ENCODE data around the gene COL1A2. TPM values are rescaled to one million over a fixed set of nuclear protein-coding genes. Genes with fewer than 3 reads are reported as not detected.
A peak's percentile ranks its signal among the peaks of the same experiment; 100 is the strongest.

Gene COL1A2
- total RNA-seq, 2 donors from 2014 or later, result not detected

GRCh38 chr7:94444813-94445212 lies 50.1 kb downstream of the COL1A2 start:
- peaks cover 3% of the 10 kb centered on the region for H3K27me3 Mint-ChIP-seq
- H3K4me1 Mint-ChIP-seq, result no peaks in the 10 kb centered on the region
- H3K4me3 Mint-ChIP-seq, result no peak overlapping the region
- no peak overlapping the region for H3K27ac Mint-ChIP-seq
- H3K36me3 Mint-ChIP-seq (ENCODE audit: low read depth), result no peaks in the 10 kb centered on the region
- no peak for ATAC-seq (replicated peaks)
- H3K9me3 Mint-ChIP-seq, result no peaks in the 10 kb centered on the region

- no peak for ATAC-seq (replicated peaks)
- Mint-ChIP-seq H3K9me3 (no peaks in the 10 kb centered on the region), H3K27ac (no peak overlapping the region), H3K4me1 (no peaks in the 10 kb centered on the region), H3K4me3 (no peak overlapping the region), H3K27me3 (peaks cover 6% of the 10 kb centered on the region), H3K36me3 (ENCODE audit: low read depth) (no peaks in the 10 kb centered on the region)
Observed at GRCh38 chr7:94445696-94446194, 51.0 kb downstream of the COL1A2 start.

DNA sequence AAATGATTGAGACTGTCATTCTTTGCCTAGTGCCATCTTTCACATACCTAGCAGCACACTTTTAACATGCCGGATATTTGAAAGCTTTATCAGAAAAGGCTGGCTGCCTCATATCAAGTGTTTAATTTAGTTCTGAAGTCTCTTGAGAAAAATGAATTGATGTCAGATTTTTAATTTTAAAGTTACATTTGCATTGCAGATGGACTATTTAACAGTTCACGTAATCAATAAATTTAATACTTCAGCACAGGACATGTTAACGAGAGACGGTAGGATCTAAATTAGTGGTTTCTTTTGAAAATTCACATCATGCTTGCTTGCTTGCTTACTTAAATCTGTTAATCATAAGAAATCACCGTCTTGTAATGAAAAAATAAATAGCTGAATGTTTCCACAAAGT lies 51.6 kb downstream of the COL1A2 start:
- no peak overlapping the region for H3K4me3 Mint-ChIP-seq
- peaks cover 8% of the 10 kb centered on the region for H3K27me3 Mint-ChIP-seq
- no peaks in the 10 kb centered on the region for H3K36me3 Mint-ChIP-seq (ENCODE audit: low read depth)
- no peaks in the 10 kb centered on the region for H3K4me1 Mint-ChIP-seq
- H3K9me3 Mint-ChIP-seq, result no peaks in the 10 kb centered on the region
- no peak for ATAC-seq (replicated peaks)
- no peak overlapping the region for H3K27ac Mint-ChIP-seq

DNA sequence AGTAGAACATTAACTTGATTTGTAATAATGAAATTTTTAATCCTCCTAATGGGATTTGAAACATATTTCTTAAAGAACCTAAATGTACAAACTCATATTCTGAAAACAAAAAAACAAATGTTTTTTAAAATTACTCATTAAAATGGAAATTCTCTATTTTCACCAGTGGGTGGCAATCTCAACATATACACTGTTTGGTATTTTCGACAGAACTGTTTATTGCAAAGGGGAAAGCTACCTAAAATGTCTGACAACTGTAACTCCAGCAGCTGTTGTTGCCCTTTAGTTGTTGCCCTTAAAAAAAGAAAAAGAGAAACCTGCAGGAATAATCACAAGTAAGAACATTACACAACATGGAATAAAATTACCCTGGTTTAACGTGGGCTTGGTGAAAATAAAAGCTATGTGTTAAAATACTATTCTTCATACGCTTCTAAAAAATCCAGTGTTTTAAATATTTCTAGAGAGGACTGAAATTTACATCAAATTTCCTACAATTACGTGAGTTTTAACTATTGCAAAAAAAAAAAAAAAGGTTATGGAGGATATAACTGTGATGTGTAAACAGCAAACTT lies 54.5 kb downstream of the COL1A2 start:
- Mint-ChIP-seq H3K36me3 (ENCODE audit: low read depth) (no peaks in the 10 kb centered on the region), H3K4me3 (no peak overlapping the region), H3K9me3 (no peaks in the 10 kb centered on the region), H3K27me3 (peaks cover 13% of the 10 kb centered on the region), H3K4me1 (no peaks in the 10 kb centered on the region), H3K27ac (no peak overlapping the region)
- ATAC-seq (replicated peaks), result no peak

GRCh38 chr7:94450044-94450697 lies 55.5 kb downstream of the COL1A2 start:
- Mint-ChIP-seq H3K9me3 (no peaks in the 10 kb centered on the region), H3K4me1 (no peaks in the 10 kb centered on the region), H3K36me3 (ENCODE audit: low read depth) (no peaks in the 10 kb centered on the region), H3K27me3 (peaks cover 10% of the 10 kb centered on the region), H3K27ac (no peak overlapping the region), H3K4me3 (no peak overlapping the region)
- no peak for ATAC-seq (replicated peaks)

DNA sequence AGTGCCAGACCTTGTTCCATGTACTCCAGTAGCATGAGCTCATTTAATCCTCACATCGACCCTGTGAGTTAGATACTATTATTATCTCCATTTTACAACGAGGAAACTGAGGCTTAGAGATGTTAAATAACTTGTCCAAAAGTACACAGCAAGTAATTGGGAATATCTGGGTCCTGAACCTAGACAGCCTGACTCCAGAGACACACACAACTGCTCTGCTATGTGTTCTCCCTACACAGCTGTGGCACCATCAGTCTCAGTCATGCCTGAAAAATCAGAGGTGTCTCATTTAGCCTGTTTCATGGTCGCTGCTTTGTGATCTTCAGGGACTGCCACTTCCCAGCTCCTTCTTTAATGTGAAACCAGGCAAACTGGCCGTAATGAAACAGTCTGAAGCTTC lies 56.5 kb downstream of the COL1A2 start:
- Mint-ChIP-seq H3K9me3 (no peaks in the 10 kb centered on the region), H3K4me3 (no peak overlapping the region), H3K27me3 (peaks cover 10% of the 10 kb centered on the region), H3K36me3 (ENCODE audit: low read depth) (no peaks in the 10 kb centered on the region), H3K4me1 (peaks cover 1% of the 10 kb centered on the region), H3K27ac (no peak overlapping the region)
- ATAC-seq (replicated peaks), result no peak

GRCh38 chr7:94452239-94452638 lies 57.5 kb downstream of the COL1A2 start:
- no peak for ATAC-seq (replicated peaks)
- no peaks in the 10 kb centered on the region for H3K9me3 Mint-ChIP-seq
- H3K4me3 Mint-ChIP-seq, result no peak overlapping the region
- H3K27ac Mint-ChIP-seq, result no peak overlapping the region
- peaks cover 4% of the 10 kb centered on the region for H3K4me1 Mint-ChIP-seq
- no peaks in the 10 kb centered on the region for H3K36me3 Mint-ChIP-seq (ENCODE audit: low read depth)
- peaks cover 10% of the 10 kb centered on the region for H3K27me3 Mint-ChIP-seq

DNA sequence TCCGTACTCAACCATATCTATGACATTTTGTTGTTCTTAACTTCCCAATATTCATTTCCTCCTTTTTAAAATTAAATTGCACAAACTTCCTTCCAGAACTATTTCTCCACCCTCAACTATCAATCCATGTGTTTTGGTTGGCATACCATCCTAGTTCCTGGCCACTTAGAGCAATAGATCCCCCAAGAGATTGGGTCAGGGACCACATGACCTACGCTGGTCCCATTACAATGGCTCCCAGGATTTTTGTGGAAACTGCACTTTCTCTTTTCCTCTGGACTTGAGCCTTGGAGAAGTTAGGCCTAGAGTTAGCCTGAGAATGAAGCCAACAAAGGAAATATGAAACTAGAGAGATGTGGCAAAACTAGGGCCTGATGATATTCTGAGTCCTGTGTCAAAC lies 59.2 kb downstream of the COL1A2 start:
- Mint-ChIP-seq H3K4me3 (no peak overlapping the region), H3K27me3 (peaks cover 12% of the 10 kb centered on the region), H3K36me3 (ENCODE audit: low read depth) (no peaks in the 10 kb centered on the region), H3K4me1 (peaks cover 4% of the 10 kb centered on the region), H3K9me3 (no peaks in the 10 kb centered on the region), H3K27ac (no peak overlapping the region)
- ATAC-seq (replicated peaks), result no peak

GRCh38 chr7:94458041-94458440 lies 63.3 kb downstream of the COL1A2 start:
- ATAC-seq (replicated peaks), result no peak
- H3K9me3 Mint-ChIP-seq, result no peaks in the 10 kb centered on the region
- no peak overlapping the region for H3K27ac Mint-ChIP-seq
- H3K36me3 Mint-ChIP-seq (ENCODE audit: low read depth), result no peaks in the 10 kb centered on the region
- peaks cover 4% of the 10 kb centered on the region for H3K4me1 Mint-ChIP-seq
- H3K4me3 Mint-ChIP-seq, result no peak overlapping the region
- H3K27me3 Mint-ChIP-seq, result peaks cover 3% of the 10 kb centered on the region

- Mint-ChIP-seq H3K27ac (no peak overlapping the region), H3K4me3 (no peak overlapping the region), H3K4me1 (no peaks in the 10 kb centered on the region), H3K27me3 (peaks cover 17% of the 10 kb centered on the region), H3K36me3 (ENCODE audit: low read depth) (no peaks in the 10 kb centered on the region), H3K9me3 (no peaks in the 10 kb centered on the region)
- ATAC-seq (replicated peaks), result no peak
Observed at GRCh38 chr7:94466516-94466915, 71.8 kb downstream of the COL1A2 start.

GRCh38 chr7:94471604-94472003 lies 76.9 kb downstream of the COL1A2 start:
- peaks cover 21% of the 10 kb centered on the region for H3K27me3 Mint-ChIP-seq
- no peak for ATAC-seq (replicated peaks)
- H3K4me3 Mint-ChIP-seq, result no peak overlapping the region
- no peaks in the 10 kb centered on the region for H3K4me1 Mint-ChIP-seq
- H3K27ac Mint-ChIP-seq, result no peak overlapping the region
- H3K36me3 Mint-ChIP-seq (ENCODE audit: low read depth), result no peaks in the 10 kb centered on the region
- H3K9me3 Mint-ChIP-seq, result no peaks in the 10 kb centered on the region

GRCh38 chr7:94472608-94473007 lies 77.9 kb downstream of the COL1A2 start:
- Mint-ChIP-seq H3K36me3 (ENCODE audit: low read depth) (no peaks in the 10 kb centered on the region), H3K27ac (no peak overlapping the region), H3K4me1 (no peaks in the 10 kb centered on the region), H3K9me3 (no peaks in the 10 kb centered on the region), H3K4me3 (no peak overlapping the region), H3K27me3 (peaks cover 18% of the 10 kb centered on the region)
- ATAC-seq (replicated peaks), result peak; percentile 56

DNA sequence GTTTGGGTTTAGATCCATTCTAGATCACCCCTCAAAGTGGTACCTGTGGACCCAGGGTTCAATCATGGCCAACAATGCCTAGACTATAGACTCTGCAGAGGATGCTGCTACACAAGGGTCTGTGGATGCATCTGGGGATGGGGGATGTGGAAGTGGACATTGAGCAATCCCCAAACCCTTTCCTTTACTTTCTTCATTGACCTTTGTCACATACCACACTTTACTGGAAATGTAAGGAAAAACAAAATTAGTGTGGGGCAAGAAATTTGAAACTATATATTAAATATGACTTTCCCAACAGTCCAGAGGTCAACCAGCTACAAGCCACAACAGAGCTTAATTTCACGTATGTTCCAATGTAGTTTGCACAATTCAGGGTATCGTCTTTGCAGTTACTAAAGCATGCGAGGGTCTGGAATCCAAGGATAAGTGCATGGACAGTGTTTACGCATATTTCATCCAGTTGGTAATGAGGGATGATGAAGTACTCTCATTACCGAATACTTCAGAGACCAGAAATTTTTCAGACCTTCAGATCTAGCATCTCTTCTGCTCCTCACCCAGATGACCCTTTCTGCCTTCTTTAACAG lies 81.7 kb downstream of the COL1A2 start:
- no peak for ATAC-seq (replicated peaks)
- H3K36me3 Mint-ChIP-seq (ENCODE audit: low read depth), result no peaks in the 10 kb centered on the region
- H3K27me3 Mint-ChIP-seq, result peaks cover 14% of the 10 kb centered on the region

GRCh38 chr7:94477878-94478277 lies 83.2 kb downstream of the COL1A2 start:
- Mint-ChIP-seq H3K4me3 (no peak overlapping the region), H3K4me1 (no peaks in the 10 kb centered on the region), H3K27me3 (peaks cover 16% of the 10 kb centered on the region), H3K36me3 (ENCODE audit: low read depth) (no peaks in the 10 kb centered on the region), H3K27ac (no peak overlapping the region), H3K9me3 (no peaks in the 10 kb centered on the region)
- no peak for ATAC-seq (replicated peaks)

More for the DNA sequence above, 81.7 kb downstream of the COL1A2 start:
- H3K4me1 Mint-ChIP-seq, result no peaks in the 10 kb centered on the region
- no peak overlapping the region for H3K27ac Mint-ChIP-seq
- H3K9me3 Mint-ChIP-seq, result no peaks in the 10 kb centered on the region
- H3K4me3 Mint-ChIP-seq, result no peak overlapping the region

GRCh38 chr7:94478648-94479214 lies 84.0 kb downstream of the COL1A2 start:
- H3K4me3 Mint-ChIP-seq, result no peak overlapping the region
- H3K36me3 Mint-ChIP-seq (ENCODE audit: low read depth), result no peaks in the 10 kb centered on the region
- no peaks in the 10 kb centered on the region for H3K4me1 Mint-ChIP-seq
- no peaks in the 10 kb centered on the region for H3K9me3 Mint-ChIP-seq
- peaks cover 19% of the 10 kb centered on the region for H3K27me3 Mint-ChIP-seq
- no peak overlapping the region for H3K27ac Mint-ChIP-seq
- ATAC-seq (replicated peaks), result no peak

Measured in activated T-helper 17 cell treated with anti-CD3 and anti-CD28 coated beads, Interleukin-2, amount 50 U/mL, for 72 hours (primary cell).